Measurements from ENCODE around the gene BCAS1.

BCAS1 gene

DNA sequence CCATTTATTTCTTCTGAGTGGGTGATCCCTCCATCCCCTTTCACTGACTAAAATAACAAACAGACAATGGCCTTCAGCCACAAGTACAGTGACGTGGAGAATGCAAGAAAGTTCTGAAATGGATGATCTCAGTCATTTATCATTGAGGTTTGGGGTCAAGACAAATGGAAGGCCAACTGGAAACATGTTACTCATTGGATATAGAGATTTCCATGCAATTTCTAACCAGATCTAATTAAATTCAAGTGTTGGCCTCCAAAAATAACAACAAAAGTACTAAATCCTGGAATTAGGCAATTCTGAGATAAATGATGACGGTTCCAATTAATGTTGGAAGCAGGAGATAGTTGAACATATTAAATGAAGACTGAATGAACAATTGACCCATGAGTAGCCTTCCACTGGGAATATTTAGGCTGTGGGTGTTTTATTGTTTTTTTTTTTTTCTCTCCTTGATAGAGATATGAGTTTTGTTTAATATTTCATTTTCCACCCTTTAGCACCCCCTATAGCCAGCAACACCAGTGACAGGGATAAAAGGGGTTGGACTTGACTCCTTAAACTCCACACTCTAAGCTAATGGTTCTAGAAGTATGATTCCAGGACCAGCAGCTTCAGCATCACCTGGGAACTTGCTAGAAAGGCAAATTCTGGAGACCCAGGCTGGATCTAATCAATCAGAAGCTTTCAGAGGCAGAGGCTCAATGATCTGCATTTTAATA, 112.8 kb downstream of the BCAS1 start:
- no peak for DNase-seq

DNA sequence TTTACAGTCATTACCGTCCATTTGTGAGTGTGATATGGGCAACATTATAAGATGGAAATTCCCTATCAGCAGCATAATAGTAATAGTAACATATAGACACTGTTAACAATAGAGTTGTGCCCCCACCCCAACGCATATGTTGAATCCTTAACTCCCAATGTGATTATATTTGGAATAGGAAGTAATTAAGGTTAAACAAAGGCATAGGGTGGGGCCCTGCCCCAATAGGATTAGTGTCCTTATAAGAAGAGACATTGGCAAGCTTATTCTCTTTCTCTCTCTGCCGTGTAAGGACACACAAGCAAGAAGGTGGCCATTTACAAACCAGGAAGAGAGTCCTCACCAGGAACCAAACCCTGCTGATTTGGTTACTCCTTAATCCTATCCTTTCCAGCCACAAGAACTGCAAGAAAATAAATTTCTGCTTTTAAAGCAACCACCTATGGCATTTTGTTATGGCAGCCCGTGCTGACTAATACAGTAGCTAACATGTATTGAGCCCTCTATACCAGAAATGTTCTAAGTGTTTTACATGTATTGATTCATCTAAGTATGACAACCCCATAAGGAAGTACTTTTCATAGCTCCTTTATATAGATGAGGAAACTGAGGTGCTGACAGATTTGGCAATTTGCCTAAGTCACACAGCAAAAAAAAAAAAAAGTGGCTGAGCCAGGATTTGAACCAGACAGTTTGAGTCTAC, 114.2 kb downstream of the BCAS1 start:
- DNase-seq: no peak

DNA sequence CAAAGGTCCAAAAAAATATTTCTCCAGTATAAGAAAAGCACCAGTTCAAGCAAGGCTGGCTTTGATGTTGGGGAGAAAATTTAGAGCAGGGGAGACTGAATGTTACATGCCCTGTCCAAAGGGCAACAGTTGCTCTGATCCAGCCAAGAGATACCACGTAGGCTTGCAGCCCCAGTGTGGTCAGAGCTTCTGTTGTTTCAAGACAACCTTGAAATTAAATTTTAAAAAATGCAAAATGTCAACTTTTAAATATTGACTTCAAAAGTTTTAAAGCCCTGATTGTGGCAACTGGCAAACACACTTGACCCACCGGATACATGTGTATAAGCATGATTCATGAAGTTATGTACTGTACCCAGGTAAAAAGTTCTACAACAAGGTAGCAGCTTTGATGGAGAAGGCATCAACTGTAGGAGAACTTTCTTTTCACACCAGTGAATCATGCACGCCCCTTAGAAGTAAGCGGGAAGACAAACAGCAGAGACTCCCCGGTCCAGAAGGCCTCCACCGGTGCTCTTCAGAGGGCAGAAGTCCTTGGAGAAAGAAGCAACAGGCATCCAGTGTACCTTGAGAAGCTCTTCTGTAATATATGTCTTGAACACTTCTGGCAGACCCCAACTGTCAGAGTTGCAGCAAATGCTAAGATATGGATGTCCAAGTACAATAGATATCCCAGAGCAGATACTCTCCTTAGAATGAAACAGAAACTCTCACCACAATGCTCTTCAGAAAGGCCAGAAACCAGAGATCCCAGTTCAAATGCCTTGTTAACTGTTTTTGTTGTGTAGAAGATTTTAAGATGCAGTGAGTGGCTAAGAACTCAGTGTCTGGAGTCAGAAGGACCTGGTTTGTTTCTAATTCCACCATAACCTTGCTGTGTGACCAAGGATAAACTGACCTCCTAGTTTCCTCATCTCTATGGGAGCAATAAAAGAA, 115.4 kb downstream of the BCAS1 start:
- DNase-seq: no peak

DNA sequence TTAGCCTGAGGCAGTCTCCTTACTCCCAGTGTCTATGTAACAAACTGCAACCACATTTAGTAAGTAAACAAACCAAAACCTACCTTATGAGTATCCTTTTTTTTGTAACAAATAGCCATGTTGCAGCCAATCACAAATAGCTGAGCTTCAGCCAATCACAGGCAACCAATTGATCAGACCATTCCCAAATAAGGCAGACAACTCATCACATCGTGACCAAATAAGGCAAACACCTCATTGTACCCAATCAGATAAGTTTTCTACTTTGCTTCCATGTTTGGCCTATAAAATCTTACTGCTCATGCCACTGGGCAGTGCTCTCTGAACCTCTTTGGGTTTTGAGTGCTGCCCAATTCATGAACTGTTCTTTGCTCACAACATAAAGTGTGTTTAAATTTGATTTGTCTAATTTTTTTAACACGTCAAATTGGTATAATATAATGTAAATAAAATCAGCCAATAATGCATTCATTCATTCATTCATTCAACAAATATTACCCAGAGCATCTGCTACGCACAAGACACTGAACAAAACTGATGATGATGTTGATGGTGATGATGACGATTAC, 117.8 kb downstream of the BCAS1 start:
- no peak for DNase-seq

DNA sequence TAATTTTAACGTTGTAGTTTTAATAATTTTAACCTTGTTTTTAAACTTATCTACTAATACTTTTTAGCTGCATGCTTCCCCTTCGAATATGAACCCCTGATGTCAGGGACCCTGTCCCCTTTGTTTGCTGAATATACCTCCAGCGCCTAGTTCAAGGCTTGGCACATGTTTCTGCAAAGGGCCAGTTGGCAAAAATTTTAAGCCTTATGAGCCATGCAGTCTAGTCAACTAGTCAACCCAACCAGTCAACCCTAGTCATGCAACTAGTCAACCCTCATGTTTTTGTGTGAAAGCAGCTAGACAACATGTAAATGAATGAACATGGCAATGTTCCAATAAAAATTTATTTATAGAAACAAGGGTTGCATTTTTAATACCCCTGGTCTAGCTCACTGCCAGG, 119.8 kb downstream of the BCAS1 start:
- no peak for DNase-seq

DNA sequence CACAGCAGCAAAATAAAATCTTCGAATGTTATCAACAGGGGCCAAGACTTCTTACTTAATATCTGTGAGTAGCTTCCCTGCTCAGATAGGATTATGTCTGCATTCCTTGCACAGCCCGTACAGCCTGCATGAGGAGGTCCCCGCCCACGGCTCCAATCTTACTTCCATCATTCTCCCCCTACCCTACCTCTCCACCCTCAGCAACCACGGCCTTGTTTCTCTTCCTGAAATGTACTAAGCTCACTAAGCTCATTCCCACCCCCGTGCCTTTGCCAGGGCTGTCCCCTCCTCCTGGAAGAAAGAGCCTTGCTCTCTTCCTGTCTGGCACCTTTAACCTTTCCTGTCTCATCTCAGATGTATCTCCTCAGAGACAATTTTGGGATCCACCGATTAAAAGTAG, 120.4 kb downstream of the BCAS1 start:
- DNase-seq: no peak

DNA sequence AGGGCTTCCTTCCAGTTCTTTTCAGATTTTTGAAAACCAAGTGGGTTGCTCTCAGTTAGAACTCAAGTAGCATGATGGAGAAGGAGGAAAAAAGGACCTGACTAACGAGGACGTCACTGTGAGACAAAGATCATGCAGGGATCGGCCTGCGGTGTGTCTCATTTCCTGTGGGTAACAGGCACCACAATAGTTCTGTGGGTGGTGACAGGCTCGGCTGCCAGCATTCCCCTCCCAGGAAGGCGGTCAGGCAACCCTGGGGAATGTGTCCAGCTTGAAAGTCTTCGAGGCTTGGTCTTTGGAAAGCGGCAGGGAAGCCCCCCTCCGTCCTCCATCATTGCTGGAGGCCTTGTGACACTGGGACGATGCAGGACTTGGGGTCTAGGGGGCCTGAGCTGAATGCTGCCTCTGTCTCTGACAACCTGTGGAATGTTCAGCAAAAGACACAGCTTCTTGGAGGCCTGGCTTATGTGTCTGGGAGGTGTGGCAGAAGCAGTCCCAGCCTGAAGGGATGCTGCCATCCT, 121.0 kb downstream of the BCAS1 start:
- no peak for DNase-seq

DNA sequence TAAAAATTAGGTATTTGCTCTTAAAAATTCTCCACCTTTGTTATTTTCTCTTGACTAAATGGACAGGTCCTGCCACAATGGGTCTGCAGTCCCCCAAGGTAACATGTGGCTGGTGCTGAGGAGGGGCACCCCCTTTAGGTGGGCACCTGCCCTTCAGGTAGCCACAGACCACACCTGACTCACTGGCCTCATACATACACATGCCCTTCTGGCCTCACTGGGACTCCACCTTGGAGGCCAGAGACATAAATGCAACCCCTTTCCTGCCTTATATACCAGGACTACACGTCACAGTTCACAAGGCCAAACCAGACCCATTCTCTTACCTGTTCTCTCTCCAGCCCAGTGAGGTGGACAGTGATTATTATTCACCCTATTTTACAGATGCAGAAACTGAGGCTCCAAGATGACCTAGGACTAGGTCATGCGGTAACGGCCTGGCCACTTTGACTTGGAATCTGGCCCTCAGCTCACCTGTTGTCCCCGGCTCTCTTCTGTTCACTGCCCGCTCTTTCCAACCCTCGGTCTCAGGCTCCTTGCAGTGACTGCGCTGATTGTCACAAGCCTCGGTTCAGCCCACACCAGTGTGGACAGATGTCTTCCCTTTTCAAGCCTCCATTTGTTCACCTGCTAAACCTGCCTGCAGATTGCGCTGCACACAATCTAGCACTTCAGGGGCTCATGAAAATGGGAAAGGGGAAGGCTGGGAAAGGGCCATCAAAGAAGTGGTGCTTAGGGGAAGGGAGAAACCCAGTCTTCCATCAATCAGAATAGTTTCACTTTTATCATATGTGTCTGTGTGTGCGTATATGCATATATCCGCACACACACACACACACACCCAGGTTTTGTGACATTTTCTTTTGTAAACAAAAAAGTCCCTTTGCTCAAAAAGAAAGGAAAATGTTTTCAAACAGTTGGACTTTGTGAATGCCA, 121.7 kb downstream of the BCAS1 start:
- DNase-seq: no peak

DNA sequence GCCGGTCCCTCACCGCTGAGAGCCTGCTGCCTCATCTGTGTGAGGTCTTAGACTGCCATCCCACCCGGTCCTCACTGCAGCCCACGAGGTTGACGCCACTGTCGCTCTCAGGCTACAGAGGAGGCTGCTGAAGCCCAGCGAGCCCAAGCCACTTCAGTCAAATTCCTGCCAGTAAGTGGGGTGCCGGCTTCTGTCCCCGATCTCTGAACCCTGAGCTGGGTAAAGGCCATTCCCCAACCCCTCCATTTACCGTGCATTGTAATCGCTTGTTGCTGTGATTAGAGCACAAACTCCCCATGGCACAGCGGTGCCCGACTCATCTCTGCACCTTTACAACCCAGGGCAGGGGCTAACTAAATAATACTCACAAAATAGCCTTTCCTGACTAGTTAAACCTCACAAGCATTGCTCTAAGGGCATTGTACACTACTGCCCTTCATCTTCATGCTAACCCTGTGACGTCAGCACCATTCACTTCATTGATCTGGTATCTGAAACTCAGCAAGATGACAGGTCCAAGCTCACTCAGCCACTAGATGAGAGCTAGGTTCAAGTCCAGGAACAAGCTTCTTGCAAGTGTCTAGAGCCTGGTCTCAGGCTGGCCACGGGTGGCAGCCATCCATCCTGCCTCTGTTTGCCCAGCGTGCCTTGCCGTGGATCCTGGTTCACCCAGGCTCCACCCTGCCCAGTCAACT, 122.7 kb downstream of the BCAS1 start:
- DNase-seq: no peak

DNA sequence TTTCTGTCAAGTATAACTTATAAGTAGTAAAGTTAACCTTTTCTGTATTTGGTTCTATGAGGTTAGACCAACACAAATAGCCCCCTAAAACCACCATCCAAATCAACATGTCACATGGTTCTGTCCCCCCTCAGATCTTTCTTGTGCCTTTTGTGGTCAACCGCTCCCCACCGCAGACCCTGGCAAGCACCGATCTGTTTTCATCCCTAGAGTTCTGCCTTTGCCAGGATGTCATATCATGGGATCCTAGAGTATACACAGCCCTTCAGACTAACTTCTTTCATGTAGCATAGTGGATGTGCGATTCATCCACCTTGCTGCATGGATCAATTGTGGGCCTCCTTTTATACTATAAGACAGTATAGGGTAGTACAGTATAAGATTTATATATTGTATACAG, 124.3 kb downstream of the BCAS1 start:
- DNase-seq: no peak

DNA sequence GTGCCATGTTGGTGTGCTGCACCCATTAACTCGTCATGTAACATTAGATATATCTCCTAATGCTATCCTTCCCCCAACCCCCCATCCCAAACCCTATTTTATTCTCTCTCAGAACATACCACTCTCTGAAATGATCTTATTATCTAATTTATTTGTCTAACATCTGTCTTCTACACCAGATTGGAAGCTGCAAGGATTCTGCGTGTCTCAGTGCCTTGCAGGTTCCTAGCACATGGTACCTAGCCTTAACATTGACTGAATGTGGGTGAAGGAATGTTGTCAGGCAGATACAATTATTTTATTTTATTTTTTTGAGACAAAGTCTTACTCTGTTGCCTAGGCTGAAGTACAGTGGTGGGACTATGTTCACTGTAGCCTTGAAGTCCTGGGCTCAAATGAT, 124.9 kb downstream of the BCAS1 start:
- DNase-seq: no peak

DNA sequence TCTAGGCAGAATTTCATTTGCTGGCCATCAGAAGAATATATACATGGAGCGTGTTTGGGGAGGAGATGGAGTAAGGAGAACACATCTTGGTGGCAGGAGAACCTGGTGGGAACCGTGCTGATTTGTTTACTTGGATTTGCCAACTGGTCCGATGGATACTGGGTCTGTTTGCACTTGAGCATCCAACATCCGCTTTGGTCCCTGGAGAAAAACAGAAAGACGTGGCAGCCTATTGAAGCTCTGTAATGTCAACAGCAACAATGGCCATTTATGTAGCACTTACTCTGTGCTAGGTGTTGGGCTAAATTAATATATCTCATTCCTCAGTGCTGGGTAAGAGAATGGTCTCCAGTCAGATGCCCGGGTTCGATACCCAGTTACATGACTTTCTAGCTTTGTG, 125.6 kb downstream of the BCAS1 start:
- no peak for DNase-seq

DNA sequence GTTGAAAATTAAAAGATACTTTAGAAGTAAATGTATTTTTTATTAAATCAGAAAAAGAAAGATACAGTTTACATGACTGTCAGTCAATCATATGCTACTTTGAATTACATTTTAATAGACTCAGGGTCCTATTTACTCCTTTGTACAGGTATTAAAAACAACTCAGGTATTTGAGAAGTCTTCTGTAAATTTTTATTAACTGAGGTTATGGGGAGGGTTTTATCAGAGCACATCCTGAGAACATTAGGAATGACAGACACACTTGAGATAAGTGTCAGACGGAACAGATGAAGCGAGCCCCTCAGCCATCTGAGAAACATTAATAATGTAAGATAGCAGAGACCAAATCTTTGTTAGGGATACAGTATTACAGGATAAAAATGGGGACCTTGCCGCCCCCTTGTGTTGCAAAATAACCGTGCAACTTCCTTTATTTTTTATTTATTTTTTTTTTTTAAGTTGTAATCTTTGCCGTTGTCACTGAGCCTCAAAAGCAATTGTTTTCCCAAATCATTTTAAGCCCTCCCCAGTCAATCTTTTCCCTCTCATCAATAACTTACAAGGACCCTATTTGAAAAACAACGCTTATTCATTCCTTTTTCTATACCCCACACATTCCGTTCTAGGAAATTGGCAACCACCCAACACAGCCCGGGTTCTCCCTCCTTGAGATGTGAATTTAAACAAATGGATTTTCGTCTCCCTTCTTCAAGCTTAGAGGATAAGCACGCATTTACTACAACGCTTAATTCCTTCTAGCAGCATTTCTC, 126.7 kb downstream of the BCAS1 start:
- no peak for DNase-seq

DNA sequence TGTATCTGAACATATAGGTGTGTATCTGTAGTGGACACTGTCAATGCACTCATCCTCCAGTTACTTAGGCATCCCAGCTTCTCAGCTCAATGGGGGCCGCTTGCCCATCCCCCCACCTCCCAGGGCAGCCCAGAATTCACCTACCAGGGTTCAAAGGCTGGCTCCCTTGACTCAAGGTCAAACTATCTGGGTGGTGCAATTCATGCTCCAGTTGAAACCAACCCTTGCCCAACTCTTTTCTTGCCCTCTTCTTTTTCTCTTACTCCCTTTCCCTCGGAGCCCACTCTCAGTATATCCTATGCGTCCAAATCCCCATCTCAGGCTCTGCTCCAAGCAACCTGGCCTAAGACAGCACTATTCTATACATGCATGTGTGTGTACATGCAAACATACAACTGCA, 127.4 kb downstream of the BCAS1 start:
- no peak for DNase-seq

DNA sequence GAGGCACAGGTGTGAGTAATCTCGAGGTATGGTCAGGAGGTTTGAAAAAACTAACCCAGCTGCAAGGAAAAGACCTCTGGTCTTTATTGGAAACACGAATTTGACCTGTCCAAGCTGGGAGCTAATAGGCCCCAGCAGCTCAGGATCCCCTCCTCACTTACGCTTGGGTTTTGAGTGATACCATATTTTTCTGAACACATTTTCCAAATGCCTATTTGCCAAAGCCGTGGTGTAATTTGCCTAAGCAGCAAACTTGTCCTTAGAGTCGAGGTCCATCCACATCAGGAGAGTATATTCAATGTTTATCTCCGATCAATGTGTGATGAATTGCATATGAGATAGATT, 128.0 kb downstream of the BCAS1 start:
- no peak for DNase-seq

DNA sequence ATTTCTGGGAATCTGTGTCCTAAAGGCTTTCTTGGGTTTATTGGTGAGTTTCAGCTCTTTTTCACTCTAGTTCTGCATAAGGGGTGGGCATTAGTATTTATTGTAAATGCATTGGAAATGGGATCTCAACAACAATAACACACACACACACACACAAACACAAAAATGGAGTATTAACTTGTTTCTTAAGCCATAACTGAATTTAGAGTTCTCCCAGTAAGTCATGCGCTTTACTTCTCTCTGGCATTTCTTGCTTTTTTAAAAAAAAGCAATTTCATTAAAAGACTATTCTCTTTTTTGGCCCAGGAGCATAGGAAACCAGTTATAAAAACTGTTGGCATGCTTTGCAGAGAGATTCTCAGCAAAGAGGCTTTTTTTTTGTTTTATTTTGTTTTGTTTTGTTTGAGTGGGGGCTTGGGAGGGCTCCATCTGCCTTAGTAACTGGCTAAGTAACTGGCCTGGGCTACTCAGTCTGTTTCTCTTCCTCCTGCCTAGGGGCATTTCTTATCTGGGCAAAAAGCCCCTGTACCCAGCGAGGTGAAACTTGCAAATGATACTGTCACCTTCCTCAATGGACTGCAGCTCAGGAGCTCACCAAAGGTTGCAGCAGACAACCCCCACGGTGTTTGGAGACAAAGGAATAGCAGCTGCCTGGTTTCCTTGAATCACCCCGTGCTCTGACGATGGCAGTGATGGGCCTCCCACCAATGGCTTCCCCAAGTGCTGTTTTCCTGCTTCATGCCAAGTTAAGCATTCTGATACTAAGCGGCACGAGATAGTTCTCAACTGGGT, 128.5 kb downstream of the BCAS1 start:
- DNase-seq: no peak

DNA sequence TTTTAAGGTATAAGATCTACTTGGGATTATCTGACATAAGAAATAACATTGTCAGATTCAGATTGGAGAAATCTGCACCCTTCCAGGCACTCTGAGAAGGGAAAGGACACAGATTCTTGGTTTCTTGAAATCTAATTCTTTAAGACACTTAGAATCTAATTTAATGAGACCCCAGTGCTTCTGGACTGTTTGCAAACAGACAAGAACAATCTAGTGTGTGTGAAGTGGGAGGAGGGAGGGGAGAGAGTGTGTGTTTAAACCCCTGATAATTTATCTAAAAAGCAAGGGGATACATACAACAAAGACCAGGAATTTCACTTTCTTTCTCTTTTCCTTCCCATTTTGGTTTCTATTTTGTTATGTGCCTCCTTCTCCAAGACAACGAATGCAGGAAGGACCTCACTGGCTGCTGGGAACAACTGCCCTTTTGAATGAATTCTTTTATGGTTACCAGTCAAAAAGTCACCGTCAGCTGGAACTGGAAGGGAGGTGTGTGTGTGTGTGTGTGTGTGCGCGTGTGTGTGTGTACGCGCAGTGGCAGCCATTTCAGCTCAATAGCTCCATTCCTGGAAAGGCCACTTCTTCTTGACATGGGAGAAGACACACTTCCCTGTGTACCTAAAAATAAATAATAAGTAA, 129.4 kb downstream of the BCAS1 start:
- DNase-seq: no peak

DNA sequence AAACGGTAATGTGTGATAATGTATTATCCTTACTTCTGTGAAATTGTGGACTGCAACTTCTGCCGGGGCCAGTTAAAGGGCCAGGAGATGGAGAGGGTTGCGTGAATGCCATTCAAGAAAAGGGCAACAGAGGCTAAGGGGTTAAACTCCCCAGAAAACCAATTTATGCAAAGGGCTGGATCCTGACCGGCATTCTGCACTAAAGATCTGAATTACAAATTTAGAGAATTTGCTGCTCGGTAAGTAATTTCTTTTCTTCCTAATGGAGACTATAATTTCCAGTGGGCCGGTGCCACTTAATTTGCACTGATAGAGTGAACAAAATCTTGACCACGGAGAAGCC, 130.1 kb downstream of the BCAS1 start:
- DNase-seq: no peak
